Kasumi-1 (cell line): ENCODE data around the gene TFPI.
"Not testable (repeated sequence)": the region's sequence is repeated elsewhere in the genome, so short reads cannot be mapped to it uniquely, and the experiment has no call there.

ENCODE experiments used
- DNase-seq, 2 experiments: peaks; one replicate each; lab custom pipeline; 2025; lab: John Stamatoyannopoulos, UW

TFPI gene

GRCh38 chr2:187528042-187528441 is 26.2 kb downstream of the TFPI start:
- DNase-seq = no peak

GRCh38 chr2:187527262-187527661 is 27.0 kb downstream of the TFPI start:
- no peak for DNase-seq

GRCh38 chr2:187526792-187527191 is 27.4 kb downstream of the TFPI start:
- DNase-seq = no peak

GRCh38 chr2:187525163-187525900 is 28.9 kb downstream of the TFPI start:
- no peak for DNase-seq

DNA sequence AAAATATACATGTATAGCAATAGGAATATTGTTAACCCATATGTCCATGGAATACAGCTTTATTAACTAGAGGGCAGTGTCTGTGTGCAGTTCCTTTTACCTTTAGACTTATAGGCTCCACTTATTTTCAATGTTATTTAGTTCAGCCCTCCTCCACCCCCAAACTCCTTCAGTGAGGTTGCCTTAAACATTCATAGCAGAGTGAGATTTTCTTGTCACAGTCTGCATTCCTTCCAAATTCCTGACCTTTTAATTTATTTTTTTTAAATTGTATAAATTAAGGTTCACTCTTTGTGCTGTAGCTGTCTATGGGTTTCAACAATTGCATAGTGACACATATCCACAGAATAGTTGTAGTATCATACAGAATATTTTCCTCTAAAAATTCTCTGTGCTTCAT is 30.9 kb downstream of the TFPI start:
- no peak for DNase-seq

DNA sequence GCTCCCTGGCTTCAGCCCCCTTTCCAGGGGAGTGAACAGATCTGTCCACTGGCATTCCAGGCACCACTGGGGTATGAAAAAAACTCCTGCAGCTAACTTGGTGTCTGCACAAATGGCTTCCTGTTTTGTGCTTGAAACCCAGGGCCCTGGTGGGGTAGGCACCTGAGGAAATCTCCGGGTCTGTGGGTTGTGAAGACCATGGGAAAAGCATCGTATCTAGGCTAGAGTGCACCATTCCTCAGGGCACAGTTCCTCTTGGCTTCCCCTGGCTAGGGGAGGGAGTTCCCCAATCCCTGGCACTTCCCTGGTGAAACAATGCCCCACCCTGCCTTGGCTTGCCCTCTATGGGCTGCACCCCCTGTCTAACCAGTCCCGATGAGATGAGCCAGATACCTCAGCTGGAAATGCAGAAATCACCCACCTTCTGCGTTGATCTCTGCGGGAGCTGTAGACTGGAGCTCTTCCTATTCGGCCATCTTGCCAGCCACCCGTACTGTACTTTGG is 34.1 kb downstream of the TFPI start:
- no peak for DNase-seq

DNA sequence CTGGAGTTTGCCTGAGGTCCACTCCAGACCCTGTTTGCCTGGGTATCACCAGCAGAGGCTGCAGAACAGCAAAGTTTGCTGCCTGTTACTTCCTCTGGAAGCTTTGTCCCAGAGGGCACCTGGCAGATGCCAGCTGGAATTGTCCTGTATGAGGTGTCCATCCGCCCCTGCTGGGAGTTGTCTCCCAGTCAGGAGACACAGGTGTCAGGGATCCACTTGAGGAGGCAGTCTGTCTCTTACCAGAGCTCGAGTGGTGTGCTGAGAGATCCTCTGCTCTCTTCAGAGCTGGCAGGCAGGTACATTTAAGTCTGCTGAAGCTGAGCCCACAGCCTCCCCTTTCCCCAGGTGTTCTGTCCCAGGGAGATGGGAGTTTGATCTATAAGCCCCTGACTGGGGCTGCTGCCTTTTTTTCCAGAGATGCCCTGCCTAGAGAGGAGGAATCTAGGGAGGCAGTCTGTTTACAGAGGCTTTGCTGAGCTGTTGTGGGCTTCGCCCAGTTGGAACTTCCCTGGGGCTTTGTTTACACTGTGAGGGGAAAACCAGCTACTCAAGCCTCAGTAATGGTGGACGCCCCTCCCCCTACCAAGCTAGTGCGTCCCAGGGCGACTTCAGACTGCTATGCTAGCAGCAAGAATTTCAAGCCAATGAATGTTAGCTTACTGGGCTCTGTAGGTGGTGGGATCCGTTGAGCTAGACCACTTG is 34.7 kb downstream of the TFPI start:
- DNase-seq = no peak

GRCh38 chr2:187517750-187518361 is 36.4 kb downstream of the TFPI start:
- not testable (repeated sequence) for DNase-seq

- not testable (repeated sequence) for DNase-seq
Measured at GRCh38 chr2:187516630-187517510, 37.4 kb downstream of the TFPI start.

- no peak for DNase-seq
Measured at GRCh38 chr2:187514930-187515329, 39.3 kb downstream of the TFPI start.

DNA sequence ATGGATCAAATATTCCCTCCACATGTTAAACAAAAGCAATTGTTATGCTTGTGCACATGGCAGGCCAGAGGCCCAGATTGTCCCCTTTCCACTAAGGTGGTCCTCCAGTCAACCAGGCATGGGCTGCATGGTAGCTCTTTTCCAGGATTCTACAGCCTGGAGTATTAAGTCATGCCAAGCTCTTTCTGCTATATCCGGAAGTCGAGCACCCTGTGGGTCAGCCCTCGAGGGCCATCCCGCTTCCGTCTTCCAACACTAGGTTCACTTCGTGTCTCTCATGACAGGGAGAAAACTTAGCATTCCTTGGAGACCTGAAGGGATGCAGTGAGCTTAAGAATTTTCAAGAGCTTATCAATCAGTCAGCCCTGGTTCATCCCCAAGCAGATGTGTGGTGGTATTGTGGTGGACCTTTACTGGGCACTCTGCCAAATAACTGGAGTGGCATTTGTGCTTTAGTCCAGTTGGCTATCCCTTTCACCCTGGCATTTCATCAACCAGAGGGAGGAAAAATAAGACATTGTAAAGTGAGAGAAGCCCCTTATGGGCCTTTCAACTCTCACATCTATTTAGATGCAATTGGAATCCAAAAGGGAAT is 39.9 kb downstream of the TFPI start:
- DNase-seq = not testable (repeated sequence)

DNA sequence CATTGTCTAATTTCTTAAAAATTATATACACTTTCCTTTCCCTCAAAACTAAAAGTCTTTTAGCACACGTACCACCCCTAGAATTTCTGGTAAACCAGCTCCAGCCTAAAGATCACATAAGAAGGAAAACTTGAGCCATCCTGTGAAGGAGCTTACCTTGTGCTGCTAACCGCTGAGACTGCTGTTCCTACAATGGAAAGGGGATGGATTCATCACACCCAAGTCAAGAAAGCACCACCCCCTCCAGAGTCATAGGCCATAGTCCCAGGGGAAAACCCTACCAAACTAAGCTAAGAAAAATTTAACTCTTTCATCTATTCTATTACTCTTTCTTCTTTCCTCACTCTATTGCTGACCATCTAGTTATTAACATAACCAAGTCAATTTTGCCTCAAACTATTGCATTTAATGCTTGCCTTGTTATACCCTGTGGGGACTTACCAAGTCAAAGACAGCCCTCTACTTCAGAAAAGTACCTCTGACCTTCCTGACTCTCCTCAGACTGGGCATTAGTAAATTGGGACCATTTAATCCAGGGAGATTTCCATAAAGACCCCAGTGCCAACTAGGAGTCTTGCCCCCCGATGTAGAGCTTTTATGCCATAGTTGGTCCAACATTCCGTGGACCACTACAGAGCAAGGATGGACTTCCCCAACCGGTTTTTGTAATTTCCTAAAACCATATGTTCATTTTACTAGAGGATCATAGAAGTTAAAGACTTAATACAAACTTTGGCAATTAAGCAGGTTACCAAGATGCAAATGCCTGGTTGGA is 40.6 kb downstream of the TFPI start:
- DNase-seq = not testable (repeated sequence)

DNA sequence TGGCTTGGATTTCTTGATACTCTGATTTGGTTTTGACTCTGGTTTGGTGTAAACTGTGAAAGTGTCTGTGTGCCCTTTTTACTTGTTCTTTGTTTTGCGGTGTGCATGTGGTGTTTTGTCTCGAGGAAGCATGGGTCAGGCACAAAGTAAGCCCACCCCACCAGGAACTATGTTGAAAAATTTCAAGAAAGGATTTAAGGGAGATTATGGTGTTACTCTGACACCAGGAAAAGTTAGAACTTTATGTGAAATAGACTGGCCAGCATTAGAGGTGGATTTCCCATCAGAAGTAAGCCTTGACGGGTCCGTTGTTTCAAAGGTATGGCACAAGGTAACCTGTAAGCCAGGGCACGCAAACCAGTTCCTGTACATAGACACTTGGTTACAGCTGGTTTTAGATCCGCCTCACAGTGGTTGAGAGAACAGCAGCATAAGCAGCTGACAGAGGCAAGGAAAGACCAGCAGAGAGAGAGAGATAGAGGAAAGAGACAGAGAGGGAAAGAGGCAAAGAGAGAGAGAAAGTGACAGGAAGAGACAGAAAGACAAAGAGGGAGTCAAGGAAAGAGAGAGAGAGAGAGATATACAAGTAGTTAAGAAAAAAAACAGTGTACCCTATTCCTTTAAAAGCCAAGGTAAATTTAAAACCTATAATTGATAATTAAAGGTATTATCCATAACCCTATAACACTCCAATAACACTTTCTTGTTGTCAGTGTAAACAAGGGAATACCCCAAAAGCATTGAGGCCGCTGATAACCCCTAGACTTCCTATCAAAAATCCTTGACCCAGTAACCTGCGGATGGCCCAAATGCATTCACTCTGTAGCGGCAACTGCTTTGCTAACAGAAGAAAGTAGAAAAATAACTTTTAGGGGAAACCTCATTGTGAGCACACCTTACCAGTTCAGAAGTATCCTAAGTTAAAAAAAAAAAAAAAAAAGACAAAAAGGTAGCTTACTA is 42.6 kb downstream of the TFPI start:
- no peak for DNase-seq

- not testable (repeated sequence) for DNase-seq
Measured at GRCh38 chr2:187510419-187511355, 43.5 kb downstream of the TFPI start.

- peak; percentile 47 to 59 for DNase-seq
Measured at GRCh38 chr2:187509667-187510417, 44.4 kb downstream of the TFPI start.

DNA sequence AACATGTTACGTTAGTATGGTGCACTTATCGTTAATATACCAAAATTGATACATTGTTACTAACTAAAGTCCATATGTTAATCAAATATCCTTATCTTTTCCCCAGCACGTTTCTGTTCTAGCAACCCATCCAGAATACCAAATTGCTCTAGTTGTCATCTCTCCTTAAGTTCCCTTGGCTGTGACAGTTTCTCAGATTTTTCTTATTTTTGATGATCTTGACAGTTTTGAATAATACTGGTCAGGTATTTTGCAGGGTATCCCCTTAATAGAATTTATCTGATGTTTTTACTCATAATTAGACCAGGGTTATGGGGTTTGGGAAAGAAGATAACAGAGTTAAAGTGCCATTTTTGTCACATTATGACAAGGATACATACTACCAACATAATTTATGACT is 47.8 kb downstream of the TFPI start:
- DNase-seq = no peak

DNA sequence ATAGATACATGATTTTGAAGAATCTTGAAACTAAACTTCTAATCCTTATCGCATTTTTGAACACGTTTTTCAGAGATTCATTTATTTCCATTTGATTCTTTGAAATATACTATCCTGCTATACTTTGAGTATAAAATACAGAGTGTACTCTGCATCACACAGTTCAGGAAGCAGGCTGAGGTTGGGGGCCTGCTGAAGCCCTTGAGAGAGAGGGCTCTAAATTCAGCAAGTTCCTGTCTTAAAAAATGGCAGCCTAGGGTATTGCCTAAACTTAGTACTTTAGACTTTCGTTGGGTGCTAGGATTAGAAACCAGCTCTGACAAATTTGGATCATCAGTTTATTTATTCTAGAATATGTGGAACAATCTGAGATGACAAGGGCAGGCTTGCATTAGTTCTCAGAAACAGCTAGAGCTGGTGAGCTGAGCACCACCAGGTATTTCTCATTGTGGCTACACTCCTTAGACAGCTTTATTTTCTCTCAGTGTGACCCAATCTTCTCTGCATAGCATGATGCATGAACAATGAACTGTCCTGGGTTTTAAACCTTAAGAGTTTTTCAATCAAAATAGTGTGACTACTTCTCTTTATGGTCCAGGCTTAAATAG is 49.1 kb downstream of the TFPI start:
- DNase-seq = peak in 1 of 2 experiments; percentile 13
